Gastroesophageal sphincter (tissue), 3 donors: Measurements from ENCODE around the gene GDPD5.

ENCODE experiments used
- CTCF ChIP-seq, 4 experiments: fragments of 200-600 bp in 2 of 4; fragments of 450-650 bp in 2 of 4; sonication (generic) in 1 of 4; IDR thresholded peaks; one replicate each; pipeline ENCODE4 v1.5.1; 2017 to 2019; ENCODE audit warnings: antibody characterized with exemption in 4 of 4, mild to moderate bottlenecking in 2 of 4, moderate library complexity in 2 of 4
- POLR2A ChIP-seq, 2 donors: fragments of 450-650 bp; IDR thresholded peaks; one replicate each; pipeline ENCODE4 v1.6.1; 2017; ENCODE audit warnings: antibody characterized with exemption in 2 of 2, mild to moderate bottlenecking in 2 of 2, moderate library complexity in 1 of 2

DNA sequence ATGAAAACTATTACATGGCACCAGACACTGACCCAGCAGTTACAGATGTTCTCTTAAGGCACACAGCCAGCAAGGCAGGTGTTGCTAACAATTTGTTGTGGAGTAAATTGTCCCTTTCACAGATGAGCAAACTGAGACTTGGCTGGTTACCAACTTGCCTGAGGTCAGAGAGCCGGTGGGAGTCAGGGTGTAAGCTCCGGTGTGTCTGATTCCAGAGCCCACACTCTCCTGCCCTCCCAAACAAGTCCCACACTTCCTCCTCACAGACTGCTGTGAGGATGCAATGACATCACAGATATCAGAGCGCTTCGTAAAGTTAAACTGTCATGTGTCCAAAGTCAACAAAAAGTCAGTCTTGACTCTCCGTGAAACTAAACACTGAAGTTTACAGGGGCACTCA is 12.5 kb downstream of the GDPD5 start:
- no peak for TF ChIP-seq CTCF (IDR thresholded peaks at IDR 0.05)
- TF ChIP-seq POLR2A (IDR thresholded peaks at IDR 0.05) = no peak
